ENCODE results near the gene SLC25A12. TPM values are rescaled to one million over a fixed set of nuclear protein-coding genes. Genes with fewer than 3 reads are reported as not detected.

Gene SLC25A12
- total and polyA plus RNA-seq, 9 of the 15 experiments (the other 6 are each of a cell fraction or from before 2014, with no cell fraction given) = 13.5 to 36.5 (median 21.7) TPM

DNA sequence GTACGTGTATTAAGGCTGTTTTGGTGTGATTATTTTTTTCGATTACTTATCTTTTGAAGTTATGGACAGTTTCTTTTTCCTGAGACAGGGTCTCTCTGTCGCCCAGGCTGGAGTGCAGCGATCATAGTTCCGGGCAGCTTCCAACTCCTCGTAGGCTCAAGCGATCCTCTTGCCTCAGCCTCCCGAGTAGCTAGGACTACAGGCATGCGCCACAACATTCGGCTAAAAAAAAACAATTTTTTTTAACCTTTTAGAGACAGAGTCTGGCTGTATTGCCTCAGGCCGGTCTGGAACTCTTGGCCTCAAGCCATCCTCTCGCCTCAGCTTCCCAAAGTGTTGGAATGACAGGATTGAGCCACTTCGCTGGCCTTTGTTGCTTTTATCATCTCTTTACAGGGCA is 29.2 kb upstream of the SLC25A12 start (continued):
- no peak for TF ChIP-seq USF2 (CRISPR knock-in tag; IDR thresholded peaks at IDR 0.05)
- TF ChIP-seq KLF13 (tag; IDR thresholded peaks at IDR 0.05; ENCODE audit: borderline replicate concordance, low read depth) = no peak
- no peak for TF ChIP-seq ERF (CRISPR knock-in tag; IDR thresholded peaks at IDR 0.05)
- TF ChIP-seq ZNF592 (IDR thresholded peaks at IDR 0.05) = 0 out of 2 replicates have a peak, but pooled peaks have one; percentile 2
- no peak for TF ChIP-seq CREB5 (CRISPR knock-in tag; IDR thresholded peaks at IDR 0.05)
- TF ChIP-seq, protein P1, sequence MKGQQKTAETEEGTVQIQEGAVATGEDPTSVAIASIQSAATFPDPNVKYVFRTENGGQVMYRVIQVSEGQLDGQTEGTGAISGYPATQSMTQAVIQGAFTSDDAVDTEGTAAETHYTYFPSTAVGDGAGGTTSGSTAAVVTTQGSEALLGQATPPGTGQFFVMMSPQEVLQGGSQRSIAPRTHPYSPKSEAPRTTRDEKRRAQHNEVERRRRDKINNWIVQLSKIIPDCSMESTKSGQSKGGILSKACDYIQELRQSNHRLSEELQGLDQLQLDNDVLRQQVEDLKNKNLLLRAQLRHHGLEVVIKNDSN (CRISPR knock-in tag; IDR thresholded peaks at IDR 0.05) = no peak
- no peak for TF ChIP-seq SUPT5H (IDR thresholded peaks at IDR 0.05)
- TF ChIP-seq MAX (CRISPR knock-in tag; IDR thresholded peaks at IDR 0.05) = no peak
- no peak for TF ChIP-seq SMARCC2 (IDR thresholded peaks at IDR 0.05; ENCODE audit: low read depth)
- TF ChIP-seq ZNF77 (CRISPR knock-in tag; IDR thresholded peaks at IDR 0.05) = no peak
- no peak for TF ChIP-seq GMEB1 (CRISPR knock-in tag; IDR thresholded peaks at IDR 0.05)
- TF ChIP-seq ZNF263 (CRISPR knock-in tag; IDR thresholded peaks at IDR 0.05; ENCODE audit: borderline replicate concordance) = no peak
- peak; percentile 35; the same call in 1 of the 2 replicates for TF ChIP-seq ZBTB7A (IDR thresholded peaks at IDR 0.05; ENCODE audit: borderline replicate concordance, control insufficient read depth, low read depth, low read length)
- no peak for TF ChIP-seq PCBP2 (IDR thresholded peaks at IDR 0.05; ENCODE audit: low read depth, low read length, poor library complexity, severe bottlenecking)
- no peak; the same call in 1 of the 2 replicates for TF ChIP-seq KAT7 (CRISPR knock-in tag; IDR thresholded peaks at IDR 0.05; ENCODE audit: borderline replicate concordance)
- TF ChIP-seq ZNF3 (CRISPR knock-in tag; IDR thresholded peaks at IDR 0.05) = no peak

Measured in K562 (cell line).